PC-9 (cell line): ENCODE data around the gene ADGRV1.

Source experiments
- CTCF ChIP-seq: fragments of 200-600 bp; sonication (generic); conservative IDR thresholded peaks from 2 replicates; pipeline ENCODE4 v1.6.1; 2017; ENCODE audit warnings: mixed run types, antibody characterized with exemption, mild to moderate bottlenecking, moderate library complexity
- EZH2 ChIP-seq: fragments of 200-600 bp; sonication (generic); IDR thresholded peaks from 2 replicates; pipeline ENCODE4 v1.8.0; 2017; ENCODE audit warnings: antibody characterized with exemption, low read depth

GRCh38 chr5:91166059-91166807 is 607.6 kb downstream of the ADGRV1 start:
- TF ChIP-seq CTCF (no peak), EZH2 (no peak)
